Esophagus (tissue), 2 donors: ENCODE measurements around the gene ZNF30. TPM values are rescaled to one million over a fixed set of nuclear protein-coding genes. Genes with fewer than 3 reads are reported as not detected.

Experiments used
- H3K27ac ChIP-seq, 2 donors: one replicate each; pipeline ENCODE4 v1.5.1; 2013; ENCODE audit warnings: low read depth in 2 of 2, mild to moderate bottlenecking in 2 of 2, inconsistent platforms in 1 of 2, low read length in 1 of 2, moderate library complexity in 1 of 2
- H3K27me3 ChIP-seq, 2 donors: one replicate each; pipeline ENCODE4 v1.6.1; 2013; ENCODE audit warnings: low read length in 2 of 2, control low read depth in 1 of 2, mild to moderate bottlenecking in 1 of 2; ENCODE audit not compliant: insufficient read depth in 2 of 2, control insufficient read depth in 1 of 2
- H3K36me3 ChIP-seq, 2 donors: one replicate each; pipeline ENCODE4 v1.6.1; 2013; ENCODE audit warnings: low read length in 1 of 2; ENCODE audit not compliant: control insufficient read depth in 2 of 2, insufficient read depth in 2 of 2
- H3K4me1 ChIP-seq, 2 donors: one replicate each; pipeline ENCODE4 v1.6.1; 2013; ENCODE audit warnings: low read length in 1 of 2; ENCODE audit not compliant: control insufficient read depth in 2 of 2, insufficient read depth in 2 of 2
- H3K4me3 ChIP-seq, 2 donors: one replicate each; pipeline ENCODE4 v1.5.1; 2013; ENCODE audit warnings: low read length in 2 of 2, mild to moderate bottlenecking in 2 of 2, low read depth in 1 of 2, moderate library complexity in 1 of 2
- H3K9me3 ChIP-seq, 2 donors: one replicate each; pipeline ENCODE4 v1.6.1; 2013; ENCODE audit warnings: mild to moderate bottlenecking in 2 of 2, low read depth in 1 of 2, low read length in 1 of 2, moderate library complexity in 1 of 2; ENCODE audit not compliant: control insufficient read depth in 2 of 2, insufficient read depth in 1 of 2
- WGBS, 2 donors: extraction: QIAGEN DNeasy Blood & Tissue Kit; methylation state at CpG; one replicate each; pipeline ENCODE4 v1.1.7; 2013; 5-methylcytosine and 5-hydroxymethylcytosine counted together
- polyA plus RNA-seq, 2 donors: library from polyadenylated mRNA; stranded (reverse); fragments of 200-250 nt; gene quantifications; one replicate each; pipeline ENCODE4 v1.2.3, GENCODE V29; 2013
- donor health status: healthy with polysubstance abuse.
- donor health status: Bipolar disorder and iron deficiency.

The ZNF30 gene
- polyA plus RNA-seq, 2 donors: 0.80 to 1.3 TPM

GRCh38 chr19:34957830-34958751, 31.4 kb downstream of the ZNF30 start:
- no peaks in the 10 kb centered on the region for H3K27me3 ChIP-seq
- 93 to 96% methylated on average over 22 of the region's 22 CpGs for WGBS, 2 donors
- H3K4me1 ChIP-seq: peaks cover 0 to 6% of the 10 kb centered on the region in 2 donors
- peaks cover 29 to 49% of the 10 kb centered on the region in 2 donors for H3K9me3 ChIP-seq
- H3K27ac ChIP-seq: no peak overlapping the region
- peaks cover 25 to 30% of the 10 kb centered on the region in 2 donors for H3K36me3 ChIP-seq
- H3K4me3 ChIP-seq: no peak overlapping the region

- Histone ChIP-seq H3K27ac (no peak overlapping the region), H3K9me3 (peaks cover 29 to 49% of the 10 kb centered on the region in 2 donors), H3K36me3 (peaks cover 25 to 30% of the 10 kb centered on the region in 2 donors), H3K4me3 (no peak overlapping the region), H3K4me1 (peaks cover 0 to 10% of the 10 kb centered on the region in 2 donors), H3K27me3 (no peaks in the 10 kb centered on the region)
- WGBS, 2 donors: 84 to 92% methylated on average over 7 of the region's 7 CpGs
These were observed 32.3 kb downstream of the ZNF30 start for GRCh38 chr19:34959021-34959420.

- Histone ChIP-seq H3K9me3 (peaks cover 29 to 49% of the 10 kb centered on the region in 2 donors), H3K4me3 (no peak overlapping the region), H3K27ac (no peak overlapping the region), H3K36me3 (peaks cover 25 to 30% of the 10 kb centered on the region in 2 donors), H3K27me3 (no peaks in the 10 kb centered on the region), H3K4me1 (peaks cover 0 to 10% of the 10 kb centered on the region in 2 donors)
- 93 to 97% methylated on average over 8 of the region's 8 CpGs for WGBS, 2 donors
These were observed 33.6 kb downstream of the ZNF30 start for GRCh38 chr19:34960103-34960805.

GRCh38 chr19:34960940-34961679, 34.4 kb downstream of the ZNF30 start:
- peaks cover 29 to 49% of the 10 kb centered on the region in 2 donors for H3K9me3 ChIP-seq
- H3K36me3 ChIP-seq: peaks cover 25 to 30% of the 10 kb centered on the region in 2 donors
- no peak overlapping the region for H3K4me3 ChIP-seq

GRCh38 chr19:34961775-34962686, 35.3 kb downstream of the ZNF30 start:
- peak overlapping the region in 1 of 2 donors; percentile 6 for H3K4me3 ChIP-seq
- no peaks in the 10 kb centered on the region for H3K27me3 ChIP-seq
- 76 to 78% methylated on average over 5 of the region's 5 CpGs for WGBS, 2 donors
- peaks cover 0 to 10% of the 10 kb centered on the region in 2 donors for H3K4me1 ChIP-seq
- peaks cover 26 to 44% of the 10 kb centered on the region in 2 donors for H3K9me3 ChIP-seq
- H3K27ac ChIP-seq: no peak overlapping the region
- H3K36me3 ChIP-seq: peaks cover 25 to 30% of the 10 kb centered on the region in 2 donors

More at GRCh38 chr19:34960940-34961679, 34.4 kb downstream of the ZNF30 start:
- Histone ChIP-seq H3K27me3 (no peaks in the 10 kb centered on the region), H3K27ac (no peak overlapping the region), H3K4me1 (peaks cover 0 to 10% of the 10 kb centered on the region in 2 donors)
- 96 to 97% methylated on average over 12 of the region's 12 CpGs for WGBS, 2 donors

- Histone ChIP-seq H3K27ac (peak overlapping the region; percentile 1 to 54), H3K4me1 (peaks cover 0 to 10% of the 10 kb centered on the region in 2 donors), H3K27me3 (no peaks in the 10 kb centered on the region), H3K9me3 (peaks cover 18 to 36% of the 10 kb centered on the region in 2 donors), H3K36me3 (peaks cover 19 to 29% of the 10 kb centered on the region in 2 donors), H3K4me3 (peak overlapping the region; percentile 74 to 81)
- 31 to 36% methylated on average over 14 of the region's 14 CpGs for WGBS, 2 donors
These were observed 36.2 kb downstream of the ZNF30 start for GRCh38 chr19:34962687-34963572.

- peak within 1 kb of the TSS; percentile 25 to 54 for H3K27ac ChIP-seq
- peaks cover 13 to 21% of the 10 kb centered on the region in 2 donors for H3K36me3 ChIP-seq
- H3K9me3 ChIP-seq: peaks cover 12 to 29% of the 10 kb centered on the region in 2 donors
- 0 to 1% methylated on average over 63 to 78 of the region's 78 CpGs for WGBS, 2 donors
- H3K27me3 ChIP-seq: no peaks in the 10 kb centered on the region
- peaks cover 0 to 10% of the 10 kb centered on the region in 2 donors for H3K4me1 ChIP-seq
- H3K4me3 ChIP-seq: peak within 1 kb of the TSS; percentile 74 to 81
These were observed 37.1 kb downstream of the ZNF30 start, which contains the start of gene ZNF792 for GRCh38 chr19:34963573-34964406. TSS of gene ZNF792 (minus strand) at chr19:34964229. CDS start at chr19:34963662, 567 bp downstream.
